Heart right ventricle (tissue), 16 donors: ENCODE results near the gene ITM2B. TPM values are rescaled to one million over a fixed set of nuclear protein-coding genes. Genes with fewer than 3 reads are reported as not detected.

Experiments
- ATAC-seq, 8 donors: fragments of 200-7000 bp; cut with Tn5 transposase; one replicate each; pipeline ENCODE4 v1.9.1; 2020; ENCODE audit warnings: mild to moderate bottlenecking in 8 of 8, moderate library complexity in 8 of 8, moderate number of reproducible peaks in 1 of 8
- DNase-seq, 2 donors: peaks; one replicate each; pipeline ENCODE4 v3.0.0-alpha.2; 2020
- H3K27ac ChIP-seq, 10 donors: fragments of 200-600 bp; sonication (generic) in 2 of 10; one replicate each; pipeline versions ENCODE4 v1.5.0 to v1.8.0; 2020 to 2022; ENCODE audit warnings: mild to moderate bottlenecking in 3 of 10
- H3K27me3 ChIP-seq, 7 donors: fragments of 200-600 bp; one replicate each; pipeline ENCODE4 v1.8.0; 2021 to 2022; ENCODE audit warnings: mild to moderate bottlenecking in 2 of 7
- H3K36me3 ChIP-seq, 9 donors: fragments of 200-600 bp; sonication (generic) in 1 of 9; one replicate each; pipeline versions ENCODE4 v1.5.0 to v1.8.0; 2020 to 2022; ENCODE audit warnings: mild to moderate bottlenecking in 2 of 9
- H3K4me1 ChIP-seq, 9 donors: fragments of 200-600 bp; sonication (generic) in 1 of 9; one replicate each; pipeline versions ENCODE4 v1.5.0 to v1.8.0; 2020 to 2022; ENCODE audit warnings: mild to moderate bottlenecking in 4 of 9
- H3K4me3 ChIP-seq, 10 donors: fragments of 200-600 bp; sonication (generic) in 2 of 10; one replicate each; pipeline versions ENCODE4 v1.5.0 to v1.8.0; 2020 to 2022; ENCODE audit warnings: mild to moderate bottlenecking in 7 of 10, moderate library complexity in 2 of 10
- H3K9me3 ChIP-seq, 11 donors: fragments of 200-600 bp in 10 of 11; sonication (generic) in 2 of 11; one replicate each; pipeline versions ENCODE4 v1.5.0 to v1.8.0; 2013 to 2022; ENCODE audit warnings: mild to moderate bottlenecking in 2 of 11, control low read depth in 1 of 11, moderate library complexity in 1 of 11
- WGBS, 2 donors: extraction: QIAGEN DNeasy Blood & Tissue Kit; methylation state at CpG; one replicate each; pipeline ENCODE4 v1.1.7; 2013; ENCODE audit warnings: inconsistent platforms in 1 of 2; 5-methylcytosine and 5-hydroxymethylcytosine counted together
- intact Hi-C, 10 donors: fragments of 100-400 bp; cut with DNase I; formaldehyde crosslinking; loops; one replicate each; pipeline versions ENCODE4 v1.11.1 to v1.14.2; 2022
- polyA plus RNA-seq, 2 donors: library from polyadenylated mRNA; stranded (reverse); fragments of 200-250 nt; gene quantifications; one replicate each; pipeline ENCODE4 v1.2.3, GENCODE V29; 2013
- total RNA-seq, 10 donors: library from RNA; stranded (reverse); fragmentation: NEBNext Ultra II Directional in 3 of 10; extraction: Animal tissue kit (Norgen Biotek cat#: 25700) in 3 of 10; gene quantifications; one replicate each; pipeline versions ENCODE4 v1.2.1 to v1.2.4, GENCODE V29; 2021 to 2023
- TF ChIP-seq, protein P1 (sequence below), 9 donors: fragments of 200-600 bp; sonication (generic) in 2 of 9; IDR thresholded peaks; one replicate each; pipeline versions ENCODE4 v1.5.0 to v1.8.0; 2021 to 2022; ENCODE audit warnings: antibody characterized with exemption in 9 of 9, mild to moderate bottlenecking in 5 of 9, moderate library complexity in 1 of 9
- donor health status: Arrhythmogenic right ventricular cardiomyopathy.
- donor health status: ischemic (EF 13 %, LVEDD 7.1; RV severe dilation, severe dysfunction).
- donor health status: healthy with polysubstance abuse.
- donor health status: DM: no; HTN: yes; CAD: no.
- donor health status: DM: no; HTN: no; CAD: no.
- donor health status: ischemic (EF 25% LVEDD 6.9; RV normal size, moderate dysfunction).
- donor health status: ischemic (EF 25% LVEDD 5.7; RV mildly dilated, moderate dysfunction).
- donor health status: healthy.
- donor health status: DM: yes; HTN: yes; CAD: no.
- donor health status: Ischemic cardiomyopathy.
- donor health status: ischemic (EF 35%, LVEDD 5.7; RV mildly dilated, moderate dysfunction).
- donor health status: nonischemic (EF 11% LVEDD 7.7; RV severe dilation, severe dysfunction).
- donor health status: DM: yes; HTN: yes; CAD: no.
- donor health status: PGD.
- donor health status: ischemic (EF 29% LVEDD 5.4; RV normal size, mild dysfunction).
- donor health status: nonischemic (EF 23%, LVEDD 6.1; RV moderate dilation, normal function).

ITM2B gene
- total and polyA plus RNA-seq, 12 donors = 272 to 636 (median 507) TPM

DNA sequence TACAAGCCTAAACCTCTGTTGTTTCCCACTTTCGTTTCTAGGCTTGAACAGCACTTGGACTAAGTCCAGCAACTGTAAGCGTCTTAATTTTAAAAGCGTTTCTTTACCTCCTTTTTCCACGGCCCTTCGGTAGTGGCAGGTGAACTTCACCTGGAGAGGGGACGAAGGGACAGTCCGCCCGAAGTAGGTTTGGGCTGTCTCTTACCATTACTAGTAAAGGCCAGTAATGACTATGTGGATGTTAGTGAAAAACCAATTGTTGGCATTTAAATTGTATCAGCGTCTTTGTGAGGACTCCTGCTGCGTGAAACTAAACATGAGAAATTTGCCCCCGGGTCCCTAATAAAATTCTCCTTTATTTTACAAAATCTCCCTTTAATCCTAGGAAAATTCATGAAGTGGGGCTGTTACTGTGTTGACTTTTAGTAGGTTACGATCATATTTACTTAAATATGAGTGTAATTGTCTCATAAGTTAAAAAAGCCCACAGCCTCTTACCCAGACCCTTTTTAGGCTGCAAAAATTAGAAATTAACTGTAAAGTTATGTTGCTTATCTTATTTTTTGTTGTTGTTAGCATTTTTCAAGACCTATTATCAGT is 983 bp downstream of the ITM2B start:
- TF ChIP-seq, protein P1, sequence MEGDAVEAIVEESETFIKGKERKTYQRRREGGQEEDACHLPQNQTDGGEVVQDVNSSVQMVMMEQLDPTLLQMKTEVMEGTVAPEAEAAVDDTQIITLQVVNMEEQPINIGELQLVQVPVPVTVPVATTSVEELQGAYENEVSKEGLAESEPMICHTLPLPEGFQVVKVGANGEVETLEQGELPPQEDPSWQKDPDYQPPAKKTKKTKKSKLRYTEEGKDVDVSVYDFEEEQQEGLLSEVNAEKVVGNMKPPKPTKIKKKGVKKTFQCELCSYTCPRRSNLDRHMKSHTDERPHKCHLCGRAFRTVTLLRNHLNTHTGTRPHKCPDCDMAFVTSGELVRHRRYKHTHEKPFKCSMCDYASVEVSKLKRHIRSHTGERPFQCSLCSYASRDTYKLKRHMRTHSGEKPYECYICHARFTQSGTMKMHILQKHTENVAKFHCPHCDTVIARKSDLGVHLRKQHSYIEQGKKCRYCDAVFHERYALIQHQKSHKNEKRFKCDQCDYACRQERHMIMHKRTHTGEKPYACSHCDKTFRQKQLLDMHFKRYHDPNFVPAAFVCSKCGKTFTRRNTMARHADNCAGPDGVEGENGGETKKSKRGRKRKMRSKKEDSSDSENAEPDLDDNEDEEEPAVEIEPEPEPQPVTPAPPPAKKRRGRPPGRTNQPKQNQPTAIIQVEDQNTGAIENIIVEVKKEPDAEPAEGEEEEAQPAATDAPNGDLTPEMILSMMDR (IDR thresholded peaks at IDR 0.05) = no peak
- WGBS, 2 donors = 0 to 1% methylated on average over 12 of the region's 12 CpGs
- Histone ChIP-seq H3K27ac (peak overlapping the region; percentile 98 to 100 (median 100)), H3K36me3 (peaks cover 0 to 27% (median 0%) of the 10 kb centered on the region in 9 donors), H3K4me1 (peaks cover 0 to 62% (median 52%) of the 10 kb centered on the region in 9 donors), H3K4me3 (peak overlapping the region; percentile 86 to 100 (median 97)), H3K27me3 (no peaks in the 10 kb centered on the region), H3K9me3 (no peaks in the 10 kb centered on the region)
- intact Hi-C loops = loop anchor here in 9 of 10 donors (1.0 to 10.0 kb wide), 10 partner anchors 68 to 351 kb away; partner anchors contain the start of genes RB1 (in 7 of the 9) and MED4 (in 4 of the 9)
- ATAC-seq (peak in 5 of 8 donors; percentile 1 to 3 (median 2)), DNase-seq (no peak)

DNA sequence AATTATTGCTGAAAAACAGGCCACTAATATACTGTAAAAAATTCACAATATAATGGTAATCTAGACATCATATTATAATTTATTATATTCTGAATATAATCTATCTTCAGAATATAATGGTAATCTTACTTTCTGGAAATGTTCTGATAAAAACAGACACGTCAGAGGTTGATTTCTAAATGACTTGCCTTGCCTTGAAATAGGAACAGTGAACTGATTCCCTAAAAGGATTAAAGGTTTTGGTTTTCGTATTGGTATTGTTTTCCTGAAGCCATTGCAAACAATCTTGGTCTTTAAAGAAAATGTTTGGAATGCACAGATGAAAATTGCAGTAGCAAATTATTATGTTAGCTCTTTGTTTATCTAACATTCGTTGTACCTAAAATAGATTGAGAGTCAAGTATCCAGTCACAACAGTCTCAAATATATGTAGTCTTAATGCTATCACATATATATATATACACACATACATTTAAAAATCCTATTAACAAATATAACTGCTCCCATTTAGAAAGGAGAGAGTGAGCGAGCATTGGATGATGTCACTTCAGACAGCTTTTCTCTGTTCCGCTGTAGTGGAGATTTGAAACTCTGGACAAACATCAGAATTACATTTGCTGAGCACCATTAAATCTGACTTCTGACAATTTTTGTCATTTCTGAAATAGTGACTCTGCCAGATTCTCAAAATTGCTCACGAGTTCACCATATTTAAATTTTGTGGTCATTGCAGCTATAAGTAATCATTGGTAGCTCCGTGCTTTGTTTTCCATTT is 1.7 kb downstream of the ITM2B start:
- H3K4me3 ChIP-seq = peak overlapping the region; percentile 86 to 100 (median 97)
- H3K9me3 ChIP-seq = no peaks in the 10 kb centered on the region
- H3K27me3 ChIP-seq = no peaks in the 10 kb centered on the region
- TF ChIP-seq, protein P1 (IDR thresholded peaks at IDR 0.05) = no peak
- DNase-seq (no peak), ATAC-seq (no peak)
- intact Hi-C loops = loop anchor here in 9 of 10 donors (2.0 to 10.0 kb wide), 9 partner anchors 68 to 350 kb away; partner anchors contain the start of genes RB1 (in 5 of the 9) and MED4 (in 4 of the 9)
- H3K4me1 ChIP-seq = peaks cover 5 to 70% (median 57%) of the 10 kb centered on the region in 9 donors
- peak overlapping the region; percentile 98 to 100 (median 100) for H3K27ac ChIP-seq
- 1% methylated on average over 7 of the region's 7 CpGs for WGBS, 2 donors
- H3K36me3 ChIP-seq = peaks cover 0 to 35% (median 0%) of the 10 kb centered on the region in 9 donors

DNA sequence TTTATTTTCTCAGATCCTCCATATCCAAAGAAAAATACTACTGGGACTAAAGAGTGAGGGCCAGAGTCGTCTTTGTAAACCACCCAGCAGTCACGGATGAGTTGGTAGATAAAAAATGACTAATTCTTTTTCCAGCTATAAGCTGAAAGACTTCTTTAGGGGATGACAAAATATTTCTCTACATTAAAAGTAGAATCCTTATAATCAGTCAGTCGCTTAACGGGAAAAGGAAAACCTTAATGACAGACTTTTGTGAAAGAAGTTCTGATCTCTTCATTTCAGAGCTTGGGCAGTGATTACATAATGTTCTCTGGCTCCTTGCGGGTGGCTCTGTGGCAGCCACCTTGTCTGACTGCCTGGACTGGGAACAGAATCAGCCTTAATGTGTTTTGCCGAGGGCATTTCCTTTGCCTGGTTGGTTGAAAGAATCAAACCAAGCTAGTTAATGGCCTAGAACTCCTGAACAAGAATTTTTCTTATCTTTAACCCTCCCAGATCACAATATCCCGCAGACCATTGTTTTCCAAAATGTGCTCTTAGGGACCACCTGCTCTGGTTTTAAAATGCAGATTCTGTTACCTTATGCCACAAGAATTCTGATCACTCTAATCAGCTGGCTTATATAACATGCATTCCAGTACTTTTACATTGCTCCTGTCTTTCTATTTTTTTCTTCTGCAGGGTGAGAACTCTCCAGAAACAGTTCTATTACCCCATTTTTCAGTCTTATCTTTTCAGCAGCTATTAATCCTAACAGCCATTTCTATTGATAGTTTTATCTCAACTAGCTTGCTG is 2.5 kb downstream of the ITM2B start:
- H3K27me3 ChIP-seq = no peaks in the 10 kb centered on the region
- peak in 1 of 2 donors; percentile 37 for DNase-seq
- intact Hi-C loops = loop anchor here in 8 of 10 donors (2.0 to 10.0 kb wide), 6 partner anchors 67 to 349 kb away; partner anchors contain the start of genes MED4 (in 3 of the 8) and RB1 (in 3 of the 8)
- peaks cover 0 to 42% (median 0%) of the 10 kb centered on the region in 9 donors for H3K36me3 ChIP-seq
- H3K27ac ChIP-seq = peak overlapping the region; percentile 98 to 100 (median 100)
- peak overlapping the region; percentile 19 to 100 (median 96) for H3K4me3 ChIP-seq
- H3K4me1 ChIP-seq = peaks cover 5 to 76% (median 65%) of the 10 kb centered on the region in 9 donors
- no peaks in the 10 kb centered on the region for H3K9me3 ChIP-seq
- TF ChIP-seq, protein P1 (IDR thresholded peaks at IDR 0.05) = no peak
- 2 to 5% methylated on average over 7 of the region's 7 CpGs for WGBS, 2 donors
- peak in 4 of 8 donors; percentile 40 to 58 (median 48) for ATAC-seq
